Putamen (tissue), 1 donor: ENCODE measurements around the gene IL17F.

Experiments
- DNase-seq: peaks from one replicate; pipeline ENCODE4 v3.0.0-alpha.2; 2016; ENCODE audit warnings: low spot score

The IL17F gene

GRCh38 chr6:52244400-52244799, at the start of gene IL17F:
Gene IL17F, minus strand, starts transcription at chr6:52244500. Its CDS starts 71 bp downstream, at chr6:52244429.
- no peak for DNase-seq

- DNase-seq: no peak
These were observed 48.8 kb upstream of the IL17F start for GRCh38 chr6:52293067-52293466.

GRCh38 chr6:52288841-52289240, 44.5 kb upstream of the IL17F start:
- no peak for DNase-seq

- DNase-seq: no peak
These were observed 43.9 kb upstream of the IL17F start for GRCh38 chr6:52288216-52288615.

GRCh38 chr6:52286798-52287432, 42.6 kb upstream of the IL17F start:
- DNase-seq: peak; percentile 65

GRCh38 chr6:52285177-52286068, 41.1 kb upstream of the IL17F start:
- DNase-seq: no peak

GRCh38 chr6:52284460-52285176, 40.3 kb upstream of the IL17F start, which contains the start of gene MCM3:
Gene MCM3, minus strand, starts transcription at chr6:52284742. Its CDS starts 68 bp downstream, at chr6:52284674.
- peak; percentile 100 for DNase-seq

- DNase-seq: no peak
These were observed 39.8 kb upstream of the IL17F start for GRCh38 chr6:52284131-52284459.

- DNase-seq: no peak
These were observed 38.8 kb upstream of the IL17F start for GRCh38 chr6:52283111-52283510.

GRCh38 chr6:52276130-52276529, 31.8 kb upstream of the IL17F start:
- no peak for DNase-seq

GRCh38 chr6:52271852-52272460, 27.7 kb upstream of the IL17F start:
- DNase-seq: no peak

- DNase-seq: peak; percentile 32
These were observed 19.6 kb upstream of the IL17F start for GRCh38 chr6:52263709-52264540.

GRCh38 chr6:52262620-52263344, 18.5 kb upstream of the IL17F start:
- DNase-seq: no peak

- no peak for DNase-seq
These were observed 16.9 kb upstream of the IL17F start for GRCh38 chr6:52261229-52261628.

- no peak for DNase-seq
These were observed 16.3 kb upstream of the IL17F start for GRCh38 chr6:52260634-52261033.

GRCh38 chr6:52255434-52255833, 11.1 kb upstream of the IL17F start:
- DNase-seq: no peak

GRCh38 chr6:52254731-52255378, 10.6 kb upstream of the IL17F start:
- DNase-seq: no peak

- DNase-seq: no peak
These were observed 9.2 kb upstream of the IL17F start for GRCh38 chr6:52253494-52253893.

GRCh38 chr6:52251113-52251512, 6.8 kb upstream of the IL17F start:
- DNase-seq: no peak

- no peak for DNase-seq
These were observed 4.8 kb upstream of the IL17F start for GRCh38 chr6:52249078-52249477.
